Hematopoietic multipotent progenitor cell treated with erythropoietin and hydrocortisone succinate and interleukin-3 and kit ligand, for 6 days (in vitro differentiated cells): ENCODE measurements around the gene CST7.
A peak's percentile ranks its signal among the peaks of the same experiment; 100 is the strongest.
"Not testable (repeated sequence)": the region's sequence is repeated elsewhere in the genome, so short reads cannot be mapped to it uniquely, and the experiment has no call there.

Experiments
- DNase-seq: peaks from one replicate; pipeline ENCODE4 v3.0.0-alpha.2; 2015

CST7 gene

GRCh38 chr20:24948939-24949679 lies at the start of gene CST7:
Gene CST7, plus strand, starts transcription at chr20:24949269. Its CDS starts 237 bp downstream, at chr20:24949506.
- peak; percentile 89 for DNase-seq

- DNase-seq: no peak
Measured at GRCh38 chr20:24906806-24907205, 42.3 kb upstream of the CST7 start.

- no peak for DNase-seq
Measured at GRCh38 chr20:24908642-24909041, 40.4 kb upstream of the CST7 start.

- DNase-seq: no peak
Measured at GRCh38 chr20:24909086-24909780, 39.8 kb upstream of the CST7 start.

- no peak for DNase-seq
Measured at GRCh38 chr20:24909861-24910260, 39.2 kb upstream of the CST7 start.

- no peak for DNase-seq
Measured at GRCh38 chr20:24910461-24910860, 38.6 kb upstream of the CST7 start.

- DNase-seq: no peak
Measured at GRCh38 chr20:24911461-24911860, 37.6 kb upstream of the CST7 start.

- DNase-seq: no peak
Measured at GRCh38 chr20:24912397-24913075, 36.5 kb upstream of the CST7 start.

- no peak for DNase-seq
Measured at GRCh38 chr20:24913076-24913628, 35.9 kb upstream of the CST7 start.

GRCh38 chr20:24914388-24915241 lies 34.5 kb upstream of the CST7 start:
- DNase-seq: no peak

- DNase-seq: no peak
Measured at GRCh38 chr20:24915440-24915839, 33.6 kb upstream of the CST7 start.

- no peak for DNase-seq
Measured at GRCh38 chr20:24915892-24916291, 33.2 kb upstream of the CST7 start.

- DNase-seq: no peak
Measured at GRCh38 chr20:24916412-24916811, 32.7 kb upstream of the CST7 start.

GRCh38 chr20:24917056-24917455 lies 32.0 kb upstream of the CST7 start:
- DNase-seq: no peak

- peak; percentile 83 for DNase-seq
Measured at GRCh38 chr20:24917797-24918578, 31.1 kb upstream of the CST7 start.

- no peak for DNase-seq
Measured at GRCh38 chr20:24918579-24919566, 30.2 kb upstream of the CST7 start.

- not testable (repeated sequence) for DNase-seq
Measured at GRCh38 chr20:24919665-24920064, 29.4 kb upstream of the CST7 start.

- DNase-seq: not testable (repeated sequence)
Measured at GRCh38 chr20:24920706-24921105, 28.4 kb upstream of the CST7 start.

GRCh38 chr20:24929259-24929658 lies 19.8 kb upstream of the CST7 start:
- DNase-seq: not testable (repeated sequence)
